ENCODE results near the gene FHL2.

GRCh38 chr2:105425936-105426625, 27.2 kb upstream of the FHL2 start:
- no peak for TF ChIP-seq POLR2A (IDR thresholded peaks at IDR 0.05)
- TF ChIP-seq, protein P1, sequence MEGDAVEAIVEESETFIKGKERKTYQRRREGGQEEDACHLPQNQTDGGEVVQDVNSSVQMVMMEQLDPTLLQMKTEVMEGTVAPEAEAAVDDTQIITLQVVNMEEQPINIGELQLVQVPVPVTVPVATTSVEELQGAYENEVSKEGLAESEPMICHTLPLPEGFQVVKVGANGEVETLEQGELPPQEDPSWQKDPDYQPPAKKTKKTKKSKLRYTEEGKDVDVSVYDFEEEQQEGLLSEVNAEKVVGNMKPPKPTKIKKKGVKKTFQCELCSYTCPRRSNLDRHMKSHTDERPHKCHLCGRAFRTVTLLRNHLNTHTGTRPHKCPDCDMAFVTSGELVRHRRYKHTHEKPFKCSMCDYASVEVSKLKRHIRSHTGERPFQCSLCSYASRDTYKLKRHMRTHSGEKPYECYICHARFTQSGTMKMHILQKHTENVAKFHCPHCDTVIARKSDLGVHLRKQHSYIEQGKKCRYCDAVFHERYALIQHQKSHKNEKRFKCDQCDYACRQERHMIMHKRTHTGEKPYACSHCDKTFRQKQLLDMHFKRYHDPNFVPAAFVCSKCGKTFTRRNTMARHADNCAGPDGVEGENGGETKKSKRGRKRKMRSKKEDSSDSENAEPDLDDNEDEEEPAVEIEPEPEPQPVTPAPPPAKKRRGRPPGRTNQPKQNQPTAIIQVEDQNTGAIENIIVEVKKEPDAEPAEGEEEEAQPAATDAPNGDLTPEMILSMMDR (IDR thresholded peaks at IDR 0.05), result no peak
